Activated CD4-positive, alpha-beta T cell treated with anti-CD3 and anti-CD28 coated beads for 24 hours (primary cell): ENCODE data around the gene ABCA12.

Experiments used
- DNase-seq, 2 donors: peaks; one replicate each; pipeline ENCODE4 v3.0.0-alpha.2; 2020; ENCODE audit warnings: low read depth in 2 of 2

Gene ABCA12

DNA sequence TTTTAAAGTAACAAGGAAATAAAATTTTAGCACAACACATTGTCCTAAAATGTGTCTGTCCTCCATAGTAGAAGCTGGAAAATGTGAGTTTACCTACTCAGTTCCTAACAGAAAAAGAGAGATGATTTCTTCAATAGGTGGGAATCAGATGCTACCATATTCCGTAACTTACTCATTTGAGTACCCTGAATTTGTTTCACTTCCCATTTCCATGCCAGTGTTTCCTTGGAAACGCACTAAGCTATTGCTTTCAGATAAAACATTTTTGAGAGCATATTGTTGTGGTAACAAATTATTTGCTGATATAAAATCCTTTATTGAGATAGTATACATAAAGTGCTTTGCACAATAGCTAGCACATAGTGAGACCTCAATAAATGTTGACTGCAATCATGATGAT, 191.5 kb downstream of the ABCA12 start:
- no peak for DNase-seq

GRCh38 chr2:214934006-214934405, 204.4 kb downstream of the ABCA12 start:
- DNase-seq: no peak

DNA sequence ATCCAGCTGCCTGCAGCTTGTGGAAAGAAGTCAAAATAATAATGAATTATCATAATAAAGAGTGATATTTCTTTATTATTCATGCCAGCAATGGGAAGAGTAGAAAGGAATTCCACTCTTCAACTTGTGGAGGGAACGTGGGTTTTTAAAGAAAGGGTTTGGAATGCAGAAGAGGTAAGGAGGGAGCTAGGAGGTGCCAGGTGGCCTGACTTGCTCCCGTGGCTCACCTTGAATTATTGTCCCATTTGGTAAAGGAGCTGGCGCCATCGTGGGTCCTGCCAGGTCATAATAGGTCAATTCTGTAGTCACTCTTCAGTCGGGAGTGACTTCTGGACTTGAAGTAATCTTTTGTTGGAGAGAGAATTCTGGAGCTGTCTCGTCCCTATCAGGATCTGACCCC, 233.8 kb downstream of the ABCA12 start:
- DNase-seq: no peak

DNA sequence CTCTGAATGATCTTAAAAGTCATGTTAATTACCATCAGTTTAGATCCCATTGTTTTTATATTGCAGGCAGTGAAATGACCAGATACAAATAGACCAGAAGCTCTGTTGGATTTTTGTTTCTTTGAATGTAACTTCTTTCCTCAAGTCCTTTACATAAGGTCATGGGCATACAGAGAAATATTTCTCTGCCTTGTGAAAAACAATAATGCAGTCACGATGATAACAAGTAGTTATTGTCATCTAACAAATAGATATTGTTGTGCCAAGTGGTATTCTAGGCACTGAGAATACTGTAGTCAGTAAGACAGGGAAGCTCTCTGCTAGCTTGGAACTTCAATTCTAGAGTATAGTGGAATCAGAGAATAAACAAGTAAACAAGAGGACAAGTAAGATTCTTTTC, 234.2 kb downstream of the ABCA12 start:
- DNase-seq: no peak

DNA sequence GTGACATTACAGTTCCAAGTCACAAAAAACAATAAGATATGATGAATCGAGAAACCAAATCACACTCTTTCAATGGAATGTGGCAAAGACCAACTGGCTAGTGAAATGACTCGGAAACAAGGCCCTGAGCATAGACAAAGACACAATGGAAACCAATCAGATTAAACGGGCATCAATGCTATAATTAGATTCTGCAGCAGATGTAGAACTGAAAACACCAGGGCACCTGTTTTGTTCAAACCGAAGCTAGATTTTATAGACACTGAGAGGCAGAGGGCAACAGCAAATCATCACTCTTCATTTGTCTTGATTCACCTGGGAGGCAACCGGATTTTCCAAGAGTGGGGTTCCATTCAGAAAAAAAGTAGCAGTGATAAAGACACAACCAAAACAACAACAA, 236.1 kb downstream of the ABCA12 start:
- DNase-seq: no peak

DNA sequence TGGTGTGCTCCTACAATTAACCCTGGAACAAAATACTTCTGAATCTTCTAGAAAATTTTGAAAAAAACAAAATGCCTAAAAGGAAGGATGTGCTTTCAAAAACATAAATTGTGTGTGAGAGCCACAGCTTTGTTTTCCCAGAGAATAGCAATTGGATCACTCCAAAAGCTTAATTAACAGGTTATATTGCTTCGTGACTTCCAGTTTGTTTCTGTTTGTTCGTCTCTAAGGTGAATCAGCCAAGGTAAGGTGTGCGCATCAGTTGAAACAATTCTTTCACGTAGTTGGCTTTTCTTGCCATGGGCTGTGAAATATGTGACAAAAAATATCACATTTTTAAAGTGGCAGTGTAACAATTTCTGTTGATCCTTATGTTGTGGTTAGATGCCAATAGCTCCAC, 238.7 kb downstream of the ABCA12 start:
- DNase-seq: no peak

DNA sequence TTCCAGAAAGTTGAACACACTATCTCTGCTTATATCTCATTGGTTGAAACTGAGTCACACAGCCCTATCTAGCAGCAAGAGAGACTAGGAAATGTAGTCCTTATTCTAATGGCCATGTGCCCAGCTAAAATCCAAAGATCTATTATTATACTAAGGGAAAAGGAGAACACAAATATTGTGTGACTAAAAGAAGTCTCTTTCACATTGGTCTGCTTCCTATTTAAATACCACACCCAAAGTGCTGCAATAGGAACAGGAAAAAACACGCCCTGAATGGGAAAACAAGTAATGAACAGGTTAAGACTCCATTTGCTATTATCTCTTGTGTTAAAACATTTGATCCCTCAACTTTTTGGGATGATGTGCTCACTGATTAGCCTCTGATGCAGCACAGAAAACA, 242.2 kb downstream of the ABCA12 start:
- no peak for DNase-seq

- no peak for DNase-seq
These were observed 243.0 kb downstream of the ABCA12 start for GRCh38 chr2:214895469-214895868.

DNA sequence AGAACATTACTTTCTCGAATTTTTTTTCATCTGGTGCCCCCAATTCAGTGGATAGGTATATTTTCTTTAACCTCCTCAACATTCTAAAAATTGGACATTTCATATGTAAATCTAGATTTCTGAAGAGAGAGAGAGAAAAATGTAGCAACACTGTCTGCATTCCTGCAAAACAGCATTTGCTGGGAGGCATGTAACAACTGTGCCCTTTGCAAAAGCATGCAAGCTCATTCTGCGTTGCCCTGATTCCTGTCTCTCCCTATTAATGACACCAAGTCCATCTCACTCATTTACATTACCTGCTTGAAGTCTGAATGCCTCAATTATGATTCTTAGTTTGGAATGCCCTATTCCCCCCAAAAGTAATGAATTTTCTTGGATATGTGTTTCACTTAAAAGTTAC, 249.1 kb downstream of the ABCA12 start:
- DNase-seq: no peak

GRCh38 chr2:214881647-214882202, 256.7 kb downstream of the ABCA12 start:
- no peak for DNase-seq
